H9 (cell line): Measurements from ENCODE around the gene MOB3A. TPM values are rescaled to one million over a fixed set of nuclear protein-coding genes. Genes with fewer than 3 reads are reported as not detected.
A peak's percentile ranks its signal among the peaks of the same experiment; 100 is the strongest.

Experiments used
- DNase-seq: peaks from one replicate; pipeline ENCODE4 v3.0.0-alpha.2; 2017
- H2AFZ ChIP-seq: one replicate; pipeline ENCODE4 v1.6.1; 2013; ENCODE audit warnings: mild to moderate bottlenecking, low read length, control low read depth, moderate library complexity
- H2AK5ac ChIP-seq: 2 replicates; pipeline ENCODE4 v1.6.1; 2013; ENCODE audit warnings: low read length, control low read depth, mixed read lengths; ENCODE audit not compliant: insufficient read length
- H2BK120ac ChIP-seq: one replicate; pipeline ENCODE4 v1.6.1; 2013; ENCODE audit warnings: low read depth, mild to moderate bottlenecking, low read length, control low read depth, inconsistent platforms; ENCODE audit not compliant: poor library complexity, severe bottlenecking
- H2BK12ac ChIP-seq: 2 replicates; pipeline ENCODE4 v1.6.1; 2013; ENCODE audit warnings: low read length, control low read depth, mixed read lengths, low read depth; ENCODE audit not compliant: insufficient read length
- H2BK15ac ChIP-seq: 2 replicates; pipeline ENCODE4 v1.6.1; 2013; ENCODE audit warnings: low read depth, low read length, control low read depth
- H2BK20ac ChIP-seq: one replicate; pipeline ENCODE4 v1.6.1; 2013; ENCODE audit warnings: low read depth, mild to moderate bottlenecking, low read length, control low read depth, inconsistent platforms; ENCODE audit not compliant: poor library complexity, severe bottlenecking
- H2BK5ac ChIP-seq: 2 replicates; pipeline ENCODE4 v1.6.1; 2013; ENCODE audit warnings: low read length, control low read depth, mixed read lengths; ENCODE audit not compliant: insufficient read length
- H3K14ac ChIP-seq: 2 replicates; pipeline ENCODE4 v1.6.1; 2013; ENCODE audit warnings: low read length, control low read depth; ENCODE audit not compliant: insufficient read depth
- H3K18ac ChIP-seq: 2 replicates; pipeline ENCODE4 v1.6.1; 2013; ENCODE audit warnings: low read depth, mild to moderate bottlenecking, mixed read lengths, low read length, control low read depth; ENCODE audit not compliant: insufficient read length
- H3K23ac ChIP-seq: 2 replicates; pipeline ENCODE4 v1.6.1; 2013; ENCODE audit warnings: low read length, control low read depth, mixed read lengths, low read depth; ENCODE audit not compliant: insufficient read length
- H3K23me2 ChIP-seq: 2 replicates; pipeline ENCODE4 v1.6.1; 2013; ENCODE audit warnings: low read depth, mild to moderate bottlenecking, mixed read lengths, low read length, control low read depth; ENCODE audit not compliant: insufficient read length, poor library complexity, severe bottlenecking
- H3K27ac ChIP-seq: 2 replicates; pipeline ENCODE4 v1.5.1; 2013; ENCODE audit warnings: low read length, control low read depth, mixed read lengths, low read depth; ENCODE audit not compliant: insufficient read length
- H3K27me3 ChIP-seq: 2 replicates; pipeline ENCODE4 v1.6.1; 2013; ENCODE audit warnings: low read length, control low read depth, inconsistent platforms; ENCODE audit not compliant: insufficient read depth
- H3K4ac ChIP-seq: 2 replicates; pipeline ENCODE4 v1.6.1; 2013; ENCODE audit warnings: low read depth, mild to moderate bottlenecking, control low read depth, inconsistent platforms, low read length, moderate library complexity
- H3K4me1 ChIP-seq: 2 replicates; pipeline ENCODE4 v1.6.1; 2013; ENCODE audit warnings: low read length, control low read depth, inconsistent platforms; ENCODE audit not compliant: insufficient read depth
- H3K4me2 ChIP-seq: 2 replicates; pipeline ENCODE4 v1.6.1; 2013; ENCODE audit warnings: low read length, control low read depth, mixed read lengths; ENCODE audit not compliant: insufficient read length, insufficient read depth
- H3K56ac ChIP-seq: 2 replicates; pipeline ENCODE4 v1.6.1; 2013; ENCODE audit warnings: low read depth, mild to moderate bottlenecking, mixed read lengths, low read length, control low read depth; ENCODE audit not compliant: insufficient read length
- H3K79me1 ChIP-seq: 2 replicates; pipeline ENCODE4 v1.6.1; 2013; ENCODE audit warnings: low read depth, mild to moderate bottlenecking, moderate library complexity, low read length, control low read depth, inconsistent platforms; ENCODE audit not compliant: insufficient read depth, poor library complexity, severe bottlenecking
- H3K79me2 ChIP-seq: 2 replicates; pipeline ENCODE4 v1.6.1; 2013; ENCODE audit warnings: low read length, control low read depth, inconsistent platforms; ENCODE audit not compliant: insufficient read depth
- H3K9ac ChIP-seq: 2 replicates; pipeline ENCODE4 v1.6.1; 2013; ENCODE audit warnings: low read length, control low read depth, mixed read lengths; ENCODE audit not compliant: insufficient read length; ENCODE audit errors: extremely low read depth
- H3K9me3 ChIP-seq: one replicate; pipeline ENCODE4 v1.6.1; 2013; ENCODE audit warnings: low read depth, low read length, inconsistent platforms; ENCODE audit not compliant: control insufficient read depth
- H3T11ph ChIP-seq: one replicate; pipeline ENCODE4 v1.6.1; 2013; ENCODE audit warnings: mild to moderate bottlenecking, low read length, control low read depth, inconsistent platforms
- H4K20me1 ChIP-seq: one replicate; pipeline ENCODE4 v1.6.1; 2013; ENCODE audit not compliant: control insufficient read depth, insufficient read length, insufficient read depth
- H4K5ac ChIP-seq: 2 replicates; pipeline ENCODE4 v1.6.1; 2013; ENCODE audit warnings: low read depth, mild to moderate bottlenecking, mixed read lengths, low read length, control low read depth; ENCODE audit not compliant: insufficient read length
- H4K8ac ChIP-seq: replicated peaks from 2 replicates; pipeline ENCODE4 v1.6.1; 2013; ENCODE audit warnings: low read length, control low read depth, mixed read lengths, low read depth; ENCODE audit not compliant: insufficient read length
- H4K91ac ChIP-seq: 2 replicates; pipeline ENCODE4 v1.6.1; 2013; ENCODE audit warnings: low read depth, mild to moderate bottlenecking, moderate library complexity, mixed read lengths, low read length, control low read depth; ENCODE audit not compliant: insufficient read length
- H3K27ac Mint-ChIP-seq, 3 experiments: 2 replicates in 2 of 3; 3 replicates in 1 of 3; pipeline ENCODE4 v1.8.0; 2020 to 2021; ENCODE audit warnings: mixed read lengths in 3 of 3, mild to moderate bottlenecking in 1 of 3, moderate library complexity in 1 of 3
- H3K27me3 Mint-ChIP-seq: 2 replicates; pipeline ENCODE4 v1.8.0; 2021; ENCODE audit warnings: low read depth, mild to moderate bottlenecking, moderate library complexity, mixed read lengths
- H3K36me3 Mint-ChIP-seq, 3 experiments: 2 replicates in 2 of 3; 3 replicates in 1 of 3; pipeline ENCODE4 v1.8.0; 2020 to 2021; ENCODE audit warnings: low read depth in 3 of 3, mixed read lengths in 3 of 3; ENCODE audit not compliant: insufficient read depth in 1 of 3
- H3K4me1 Mint-ChIP-seq, 2 experiments: 2 replicates each; pipeline ENCODE4 v1.8.0; 2020; ENCODE audit warnings: mixed read lengths in 2 of 2
- H3K4me3 Mint-ChIP-seq, 2 experiments: 2 replicates in 1 of 2; 3 replicates in 1 of 2; pipeline ENCODE4 v1.8.0; 2020 to 2021; ENCODE audit warnings: mild to moderate bottlenecking in 2 of 2, mixed read lengths in 2 of 2, moderate library complexity in 1 of 2
- H3K9me3 Mint-ChIP-seq, 2 experiments: 2 replicates in 1 of 2; 3 replicates in 1 of 2; pipeline ENCODE4 v1.8.0; 2020; ENCODE audit warnings: mild to moderate bottlenecking in 2 of 2, mixed read lengths in 2 of 2, moderate library complexity in 1 of 2
- WGBS: extraction: QIAGEN DNeasy Blood & Tissue Kit; methylation state at CpG from one replicate; pipeline ENCODE4 v1.1.7; 2013; ENCODE audit warnings: missing lambda C conversion rate, low lambda C conversion rate, mixed read lengths; ENCODE audit not compliant: insufficient read length; ENCODE audit errors: extremely low coverage; 5-methylcytosine and 5-hydroxymethylcytosine counted together
- total RNA-seq: library from RNA; stranded (reverse); gene quantifications from 2 replicates; pipeline ENCODE4 v1.2.1, GENCODE V29; 2021
- TF ChIP-seq, protein P1 (sequence below): fragments of 200-600 bp; sonication (generic); conservative IDR thresholded peaks from 3 replicates; pipeline ENCODE4 v1.8.0; 2021; ENCODE audit warnings: antibody characterized with exemption, mild to moderate bottlenecking

The MOB3A gene
- total RNA-seq, 1 experiment from 2014 or later, result 11.5 TPM

DNA sequence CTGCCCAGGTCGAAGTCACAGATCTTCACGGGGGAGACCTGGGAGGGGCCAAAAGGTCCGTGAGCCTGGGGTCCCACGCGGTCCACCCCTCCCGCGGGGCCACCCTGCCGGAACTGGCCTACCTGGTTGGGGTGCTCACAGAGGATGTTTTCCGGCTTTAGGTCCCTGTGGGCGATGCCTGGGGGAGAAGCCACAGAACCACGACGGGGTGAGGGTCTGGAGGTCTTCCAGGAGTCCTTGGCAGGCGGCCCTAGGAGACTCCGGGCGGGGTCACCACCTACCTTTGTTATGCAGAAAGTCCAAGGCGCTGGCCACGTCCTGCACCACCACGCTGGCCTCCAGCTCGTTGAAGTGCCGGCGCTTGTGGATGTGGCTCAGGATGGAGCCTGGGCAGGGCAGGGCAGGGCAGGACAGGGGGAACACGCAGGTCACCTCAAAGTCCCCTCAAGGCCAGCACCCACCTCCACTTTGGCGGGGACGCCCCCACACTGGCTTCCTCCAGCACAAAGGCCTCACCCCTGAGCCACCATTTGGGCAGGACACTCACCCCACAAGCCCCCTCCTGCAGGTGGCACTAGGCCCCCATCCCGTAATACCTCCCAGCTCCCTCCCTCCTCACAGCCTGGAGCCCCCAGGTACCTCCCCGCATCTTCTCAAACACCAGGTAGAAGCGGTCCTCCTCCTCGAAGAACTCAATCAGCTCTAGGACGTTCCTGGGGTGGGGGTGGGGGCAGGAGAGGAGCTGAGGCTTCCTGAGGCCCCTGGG, 53.5 kb downstream of the MOB3A start:
- peaks cover 7 to 27% (median 26%) of the 10 kb centered on the region in 3 experiments for H3K36me3 Mint-ChIP-seq
- H3K4me3 Mint-ChIP-seq, result peak overlapping the region; percentile 34 to 64; a peak in 4 of 5 replicates

More for the DNA sequence above, 53.5 kb downstream of the MOB3A start:
- H3K27me3 Mint-ChIP-seq, result no peaks in the 10 kb centered on the region
- Histone ChIP-seq H3K79me2 (no peaks in the 10 kb centered on the region), H2AK5ac (no peak overlapping the region), H3T11ph (no peak overlapping the region), H2BK120ac (peak overlapping the region; percentile 84), H3K4me1 (no peaks in the 10 kb centered on the region; the same call in 1 of the 2 replicates), H4K91ac (peak overlapping the region; percentile 49), H3K23ac (no peak overlapping the region), H3K4me2 (no peak overlapping the region), H2BK12ac (peak overlapping the region; percentile 26), H3K18ac (peak overlapping the region; percentile 83), H4K5ac (no peak overlapping the region), H2BK20ac (no peak overlapping the region), H3K9ac (no peak overlapping the region), H3K9me3 (no peaks in the 10 kb centered on the region), H2BK5ac (no peak overlapping the region), H3K27me3 (no peaks in the 10 kb centered on the region), H4K8ac (no peak overlapping the region), H2BK15ac (no peak overlapping the region), H3K79me1 (peaks cover 4% of the 10 kb centered on the region), H3K14ac (peak overlapping the region; percentile 91), H3K23me2 (no peaks in the 10 kb centered on the region), H3K56ac (no peak overlapping the region), H3K27ac (no peak overlapping the region), H4K20me1 (peaks cover 4% of the 10 kb centered on the region), H3K4ac (peak overlapping the region; percentile 57), H2AFZ (no peak overlapping the region)
- H3K9me3 Mint-ChIP-seq, result no peaks in the 10 kb centered on the region
- H3K27ac Mint-ChIP-seq, result peak overlapping the region; percentile 78 to 84 (median 81); a peak in 5 of 7 replicates
- H3K4me1 Mint-ChIP-seq, result peaks cover 8 to 19% of the 10 kb centered on the region in 2 experiments
- no CpG with 5 or more reads among the region's 29 CpGs for WGBS
- DNase-seq, result no peak
- TF ChIP-seq, protein P1, sequence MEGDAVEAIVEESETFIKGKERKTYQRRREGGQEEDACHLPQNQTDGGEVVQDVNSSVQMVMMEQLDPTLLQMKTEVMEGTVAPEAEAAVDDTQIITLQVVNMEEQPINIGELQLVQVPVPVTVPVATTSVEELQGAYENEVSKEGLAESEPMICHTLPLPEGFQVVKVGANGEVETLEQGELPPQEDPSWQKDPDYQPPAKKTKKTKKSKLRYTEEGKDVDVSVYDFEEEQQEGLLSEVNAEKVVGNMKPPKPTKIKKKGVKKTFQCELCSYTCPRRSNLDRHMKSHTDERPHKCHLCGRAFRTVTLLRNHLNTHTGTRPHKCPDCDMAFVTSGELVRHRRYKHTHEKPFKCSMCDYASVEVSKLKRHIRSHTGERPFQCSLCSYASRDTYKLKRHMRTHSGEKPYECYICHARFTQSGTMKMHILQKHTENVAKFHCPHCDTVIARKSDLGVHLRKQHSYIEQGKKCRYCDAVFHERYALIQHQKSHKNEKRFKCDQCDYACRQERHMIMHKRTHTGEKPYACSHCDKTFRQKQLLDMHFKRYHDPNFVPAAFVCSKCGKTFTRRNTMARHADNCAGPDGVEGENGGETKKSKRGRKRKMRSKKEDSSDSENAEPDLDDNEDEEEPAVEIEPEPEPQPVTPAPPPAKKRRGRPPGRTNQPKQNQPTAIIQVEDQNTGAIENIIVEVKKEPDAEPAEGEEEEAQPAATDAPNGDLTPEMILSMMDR, result no peak
